Naive thymus-derived CD4-positive, alpha-beta T cell (primary cell): ENCODE data around the gene NOBOX. TPM values are rescaled to one million over a fixed set of nuclear protein-coding genes. Genes with fewer than 3 reads are reported as not detected.
A peak's percentile ranks its signal among the peaks of the same experiment; 100 is the strongest.
"Not testable (repeated sequence)": the region's sequence is repeated elsewhere in the genome, so short reads cannot be mapped to it uniquely, and the experiment has no call there.

Experiments
- ATAC-seq: fragments of 150-1000 bp; cut with Tn5 transposase; 2 replicates; pipeline ENCODE4 v1.10.0; 2021; ENCODE audit warnings: mild to moderate bottlenecking, moderate library complexity
- CTCF ChIA-PET: fragments of 350-600 bp; sonication (Branson Sonifier 250); formaldehyde crosslinking; loops from one replicate; lab custom pipeline; 2021; ENCODE audit warnings: antibody characterized with exemption; lab: Charles Lee
- POLR2A ChIA-PET: fragments of 350-600 bp; sonication (Branson Sonifier 250); formaldehyde crosslinking; loops from one replicate; lab custom pipeline; 2021; ENCODE audit warnings: antibody characterized with exemption, inconsistent platforms; lab: Charles Lee
- DNase-seq, 9 donors: peaks; one replicate each; pipeline versions ENCODE4 v3.0.0 to v3.0.0-alpha.2; 2020 to 2022; ENCODE audit warnings: mixed read lengths in 1 of 9
- H3K27ac ChIP-seq: one replicate; pipeline ENCODE4 v1.7.0; 2013; ENCODE audit warnings: mild to moderate bottlenecking, low read depth, low read length, moderate library complexity
- H3K27me3 ChIP-seq, 2 donors: one replicate each; pipeline ENCODE4 v1.7.0; 2013; ENCODE audit warnings: low read length in 2 of 2, mild to moderate bottlenecking in 2 of 2, moderate library complexity in 2 of 2; ENCODE audit not compliant: control insufficient read depth in 2 of 2, insufficient read depth in 2 of 2
- H3K36me3 ChIP-seq, 3 experiments: 1 replicate in 2 of 3; 2 replicates in 1 of 3; pipeline ENCODE4 v1.7.0; 2013; ENCODE audit warnings: low read length in 3 of 3, mild to moderate bottlenecking in 3 of 3, moderate library complexity in 1 of 3; ENCODE audit not compliant: insufficient read depth in 3 of 3, control insufficient read depth in 2 of 3
- H3K4me1 ChIP-seq, 2 donors: one replicate each; pipeline ENCODE4 v1.7.0; 2013; ENCODE audit warnings: low read length in 2 of 2, mild to moderate bottlenecking in 2 of 2, moderate library complexity in 1 of 2; ENCODE audit not compliant: control insufficient read depth in 2 of 2, insufficient read depth in 2 of 2
- H3K4me3 ChIP-seq: 2 replicates; pipeline ENCODE4 v1.7.0; 2013; ENCODE audit warnings: mild to moderate bottlenecking, low read length
- H3K9me3 ChIP-seq, 3 experiments: 1 replicate in 2 of 3; 2 replicates in 1 of 3; pipeline ENCODE4 v1.7.0; 2013; ENCODE audit warnings: low read length in 3 of 3; ENCODE audit not compliant: control insufficient read depth in 2 of 3
- H3K27ac Mint-ChIP-seq, 9 donors: one replicate each; pipeline ENCODE4 v1.8.0; 2020 to 2022; ENCODE audit warnings: mixed read lengths in 9 of 9, mild to moderate bottlenecking in 8 of 9, moderate library complexity in 5 of 9, inconsistent platforms in 2 of 9
- H3K27me3 Mint-ChIP-seq, 5 donors: one replicate each; pipeline ENCODE4 v1.8.0; 2021 to 2022; ENCODE audit warnings: mixed read lengths in 5 of 5, mild to moderate bottlenecking in 1 of 5
- H3K36me3 Mint-ChIP-seq, 5 donors: one replicate each; pipeline ENCODE4 v1.8.0; 2020 to 2022; ENCODE audit warnings: mixed read lengths in 5 of 5, mild to moderate bottlenecking in 3 of 5, inconsistent platforms in 1 of 5
- H3K4me1 Mint-ChIP-seq, 7 donors: one replicate each; pipeline ENCODE4 v1.8.0; 2020 to 2022; ENCODE audit warnings: mixed read lengths in 7 of 7, mild to moderate bottlenecking in 3 of 7, inconsistent platforms in 1 of 7
- H3K4me3 Mint-ChIP-seq, 10 donors: one replicate each; pipeline ENCODE4 v1.8.0; 2020 to 2022; ENCODE audit warnings: mild to moderate bottlenecking in 10 of 10, mixed read lengths in 10 of 10, moderate library complexity in 6 of 10, inconsistent platforms in 2 of 10
- H3K9me3 Mint-ChIP-seq, 11 donors: one replicate each; pipeline ENCODE4 v1.8.0; 2020 to 2022; ENCODE audit warnings: mixed read lengths in 11 of 11, mild to moderate bottlenecking in 4 of 11, inconsistent platforms in 1 of 11, moderate library complexity in 1 of 11
- intact Hi-C, 2 donors: fragments of 100-400 bp; cut with micrococcal nuclease; formaldehyde crosslinking; loops; one replicate each; pipeline ENCODE4 v1.15.1; 2023
- polyA plus RNA-seq, 2 donors: library from polyadenylated mRNA; unstranded; fragments of 300-500 nt; fragmentation: Illumina TruSeq; gene quantifications; one replicate each; pipeline ENCODE4 v1.2.3, GENCODE V29; 2021
- total RNA-seq, 6 experiments: library from RNA in 5 of 6; stranded (reverse) in 5 of 6; gene quantifications; 1 replicate in 5 of 6; 2 replicates in 1 of 6; pipeline ENCODE4 v1.2.3 and lab custom pipeline; 2021 to 2026

NOBOX gene
- total and polyA plus RNA-seq, 7 experiments from 2014 or later, result not detected

- CTCF ChIA-PET, H3K36me3 Mint-ChIP-seq, POLR2A ChIA-PET, ATAC-seq, H3K9me3 Mint-ChIP-seq, H3K9me3 ChIP-seq, intact Hi-C loops, H3K27ac ChIP-seq, H3K27me3 ChIP-seq, H3K4me3 Mint-ChIP-seq, H3K4me3 ChIP-seq, H3K36me3 ChIP-seq, DNase-seq, H3K4me1 ChIP-seq, H3K27me3 Mint-ChIP-seq, H3K27ac Mint-ChIP-seq: not testable (repeated sequence)
- H3K4me1 Mint-ChIP-seq, result peaks cover 5 to 24% (median 10%) of the 10 kb centered on the region in 7 donors
Measured at GRCh38 chr7:144351667-144352066, 51.8 kb downstream of the NOBOX start.

DNA sequence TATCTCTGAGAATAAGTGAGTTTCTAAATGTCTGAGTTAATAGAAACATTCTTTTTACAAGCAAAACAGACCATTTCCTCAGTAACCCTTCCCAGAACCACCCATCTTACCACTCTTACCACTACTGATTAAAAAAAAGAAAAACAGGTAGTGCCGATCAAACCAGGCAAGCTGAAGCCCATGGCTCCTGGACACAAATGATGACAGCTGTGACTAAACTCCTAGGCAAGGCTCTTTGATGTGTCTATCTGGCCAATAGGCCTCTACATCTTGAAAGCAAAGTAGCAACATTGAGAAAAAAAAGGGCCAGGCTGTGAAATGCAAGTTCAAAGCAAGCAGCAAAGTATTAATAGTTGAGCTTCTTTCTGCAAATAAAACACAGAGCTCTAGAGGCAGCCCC, 54.9 kb downstream of the NOBOX start:
- H3K27ac ChIP-seq, intact Hi-C loops, H3K36me3 ChIP-seq, H3K4me3 Mint-ChIP-seq, H3K36me3 Mint-ChIP-seq, H3K4me1 ChIP-seq, H3K4me3 ChIP-seq, H3K27ac Mint-ChIP-seq, POLR2A ChIA-PET, H3K27me3 Mint-ChIP-seq, H3K9me3 Mint-ChIP-seq, DNase-seq, H3K9me3 ChIP-seq, H3K27me3 ChIP-seq, CTCF ChIA-PET: not testable (repeated sequence)
- ATAC-seq, result peak; percentile 43
- peaks cover 2 to 17% (median 10%) of the 10 kb centered on the region in 7 donors for H3K4me1 Mint-ChIP-seq

Other genes with a start within 250 kb of the NOBOX start
- gene CTAGE4, start 220.2 kb downstream of the NOBOX start, total RNA-seq, result 1 to 10 TPM in 4 of 5 experiments, not detected in 1; 1.2 to 6.0 (median 3.4) TPM
- gene CTAGE4, start 220.2 kb downstream of the NOBOX start, polyA plus RNA-seq, result under 1 TPM in 1 of 2 donors, not detected in 1; 0.29 TPM
- gene ARHGEF35, start 207.9 kb downstream of the NOBOX start, total RNA-seq, result 1 to 10 TPM in 4 of 5 experiments, under 1 TPM in 1; 0.34 to 4.4 (median 2.5) TPM
- gene ARHGEF35, start 207.9 kb downstream of the NOBOX start, polyA plus RNA-seq, result 1 to 10 TPM; 1.7 to 2.1 TPM
- under 1 TPM in 3 of 5 experiments, not detected in 2; 0.07 to 0.22 (median 0.13) TPM for gene OR2A42, start 164.1 kb downstream of the NOBOX start, total RNA-seq
- not detected for gene OR2A42, start 164.1 kb downstream of the NOBOX start, polyA plus RNA-seq
- 1 to 10 TPM; 1.7 to 7.5 (median 4.5) TPM for gene OR2A7, start 138.9 kb downstream of the NOBOX start, total RNA-seq
- gene OR2A7, start 138.9 kb downstream of the NOBOX start, polyA plus RNA-seq, result under 1 TPM; 0.31 to 0.52 TPM
- under 1 TPM in 4 of 5 experiments, not detected in 1; 0.51 to 0.75 (median 0.55) TPM for gene CTAGE8, start 134.4 kb downstream of the NOBOX start, total RNA-seq
- gene CTAGE8, start 134.4 kb downstream of the NOBOX start, polyA plus RNA-seq, result under 1 TPM in 1 of 2 donors, not detected in 1; 0.52 TPM
- gene OR2A1, start 91.3 kb downstream of the NOBOX start, total RNA-seq, result under 1 TPM in 3 of 5 experiments, not detected in 2; 0.05 to 0.19 (median 0.12) TPM
- gene OR2A1, start 91.3 kb downstream of the NOBOX start, polyA plus RNA-seq, result 1 to 10 TPM in 1 of 2 donors, under 1 TPM in 1; 0.11 to 1.0 TPM
- 10 to 100 TPM in 1 of 5 experiments, 1 to 10 TPM in 4; 5.1 to 11.4 (median 7.3) TPM for gene ARHGEF5, start 48.3 kb downstream of the NOBOX start, total RNA-seq
- 1 to 10 TPM; 2.0 to 5.0 TPM for gene ARHGEF5, start 48.3 kb downstream of the NOBOX start, polyA plus RNA-seq